HEK293T (cell line): Measurements from ENCODE around the gene ATP1B3.
"Not testable (repeated sequence)": the region's sequence is repeated elsewhere in the genome, so short reads cannot be mapped to it uniquely, and the experiment has no call there.

Source experiments
- CTCF ChIA-PET: fragments of 350-600 bp; formaldehyde crosslinking; extraction: SDS; loops from one replicate; lab custom pipeline; 2021; ENCODE audit warnings: antibody characterized with exemption, inconsistent platforms; lab: Yijun Ruan, JAX
- POLR2A ChIA-PET: fragments of 350-600 bp; formaldehyde crosslinking; extraction: SDS; loops from one replicate; lab custom pipeline; 2020; ENCODE audit warnings: antibody characterized with exemption, inconsistent platforms; lab: Yijun Ruan, JAX
- DNase-seq: peaks from one replicate; pipeline ENCODE4 v3.0.0; 2012; ENCODE audit warnings: mixed read lengths; ENCODE audit errors: extremely low spot score
- ARNT ChIP-seq: fragments of 450-650 bp; IDR thresholded peaks from 2 replicates; pipeline ENCODE4 v1.6.1; 2017; ENCODE audit warnings: mild to moderate bottlenecking
- BHLHE40 ChIP-seq: fragments of 450-650 bp; IDR thresholded peaks from 2 replicates; pipeline ENCODE4 v1.6.1; 2016; ENCODE audit warnings: mild to moderate bottlenecking, moderate library complexity, borderline replicate concordance
- CTBP1 ChIP-seq: fragments of 450-650 bp; IDR thresholded peaks from 2 replicates; pipeline ENCODE4 v1.6.1; 2016; ENCODE audit warnings: borderline replicate concordance
- ELF4 ChIP-seq: fragments of 450-650 bp; IDR thresholded peaks from 2 replicates; pipeline ENCODE4 v1.6.1; 2017; ENCODE audit warnings: antibody characterized with exemption
- FOXA1 ChIP-seq: fragments of 450-650 bp; IDR thresholded peaks from 2 replicates; pipeline ENCODE4 v1.6.1; 2016; ENCODE audit warnings: mild to moderate bottlenecking
- FOXK2 ChIP-seq: fragments of 450-650 bp; IDR thresholded peaks from 2 replicates; pipeline ENCODE4 v1.6.1; 2016; ENCODE audit warnings: mild to moderate bottlenecking
- FOXM1 ChIP-seq: fragments of 450-650 bp; IDR thresholded peaks from 2 replicates; pipeline ENCODE4 v1.6.1; 2017; ENCODE audit warnings: mild to moderate bottlenecking, borderline replicate concordance
- HDGF ChIP-seq: fragments of 450-650 bp; IDR thresholded peaks from 2 replicates; pipeline ENCODE4 v1.6.1; 2017; ENCODE audit warnings: antibody characterized with exemption, borderline replicate concordance
- L3MBTL2 ChIP-seq: fragments of 450-650 bp; conservative IDR thresholded peaks from 2 replicates; pipeline ENCODE4 v1.6.1; 2016; ENCODE audit warnings: mild to moderate bottlenecking
- LEF1 ChIP-seq: fragments of 450-650 bp; IDR thresholded peaks from 2 replicates; pipeline ENCODE4 v1.6.1; 2017; ENCODE audit warnings: mild to moderate bottlenecking, borderline replicate concordance
- NFRKB ChIP-seq: fragments of 450-650 bp; IDR thresholded peaks from 2 replicates; pipeline ENCODE4 v1.6.1; 2016; ENCODE audit warnings: mild to moderate bottlenecking, moderate library complexity
- PKNOX1 ChIP-seq: fragments of 450-650 bp; IDR thresholded peaks from 2 replicates; pipeline ENCODE4 v1.6.1; 2016
- SP1 ChIP-seq: fragments of 450-650 bp; IDR thresholded peaks from 2 replicates; pipeline ENCODE4 v1.6.1; 2017
- SUZ12 ChIP-seq: fragments of 450-650 bp; IDR thresholded peaks from 2 replicates; pipeline ENCODE4 v1.6.1; 2016; ENCODE audit warnings: mild to moderate bottlenecking
- TARDBP ChIP-seq: fragments of 450-650 bp; IDR thresholded peaks from 2 replicates; pipeline ENCODE4 v1.6.1; 2016
- ZNF384 ChIP-seq: fragments of 450-650 bp; IDR thresholded peaks from 2 replicates; pipeline ENCODE4 v1.6.1; 2016

ATP1B3 gene

GRCh38 chr3:141840737-141841544, 35.5 kb upstream of the ATP1B3 start:
- ChIA-PET CTCF (no interaction called here), POLR2A (no interaction called here)
- DNase-seq: no peak
- TF ChIP-seq PKNOX1 (no peak), SP1 (no peak), TARDBP (no peak), L3MBTL2 (no peak), ARNT (no peak), CTBP1 (no peak), SUZ12 (no peak), FOXA1 (no peak), BHLHE40 (no peak), FOXK2 (no peak), ELF4 (no peak), NFRKB (no peak), HDGF (no peak), LEF1 (no peak), FOXM1 (no peak), ZNF384 (no peak)

GRCh38 chr3:141844108-141844507, 32.3 kb upstream of the ATP1B3 start:
- no peak for TF ChIP-seq L3MBTL2
- no peak for TF ChIP-seq ARNT
- TF ChIP-seq FOXM1: no peak
- no peak for TF ChIP-seq CTBP1
- TF ChIP-seq TARDBP: no peak
- TF ChIP-seq HDGF: no peak
- no peak for TF ChIP-seq BHLHE40
- TF ChIP-seq ELF4: no peak
- TF ChIP-seq FOXK2: no peak
- TF ChIP-seq SUZ12: no peak
- TF ChIP-seq ZNF384: no peak
- TF ChIP-seq FOXA1: no peak
- ChIA-PET CTCF (interaction anchor here (0.6 kb wide), 1 partner anchor 1514 kb away, joined by 3 read pairs; no protein-coding TSS in a partner anchor), POLR2A (no interaction called here)
- no peak for DNase-seq

GRCh38 chr3:141844812-141845211, 31.6 kb upstream of the ATP1B3 start:
- DNase-seq: no peak
- ChIA-PET CTCF (no interaction called here), POLR2A (no interaction called here)
- TF ChIP-seq SP1 (no peak), CTBP1 (no peak), L3MBTL2 (no peak), ARNT (no peak), BHLHE40 (no peak), ZNF384 (no peak), LEF1 (no peak), TARDBP (no peak), ELF4 (no peak), SUZ12 (no peak)

- DNase-seq: no peak
- TF ChIP-seq FOXK2: no peak
- TF ChIP-seq PKNOX1: no peak
- TF ChIP-seq HDGF: no peak
- TF ChIP-seq SP1: no peak
- TF ChIP-seq CTBP1: no peak
- no peak for TF ChIP-seq L3MBTL2
- no peak for TF ChIP-seq ZNF384
- no peak for TF ChIP-seq BHLHE40
- no peak for TF ChIP-seq FOXM1
- TF ChIP-seq ARNT: no peak
- no peak for TF ChIP-seq NFRKB
- ChIA-PET CTCF (no interaction called here), POLR2A (no interaction called here)
Measured at GRCh38 chr3:141845407-141846049, 30.9 kb upstream of the ATP1B3 start.

- TF ChIP-seq SUZ12 (no peak), LEF1 (no peak), BHLHE40 (no peak), TARDBP (no peak), ARNT (no peak), NFRKB (no peak), ELF4 (no peak), PKNOX1 (no peak), SP1 (no peak), HDGF (no peak), FOXK2 (no peak), FOXM1 (no peak), FOXA1 (no peak), ZNF384 (no peak), CTBP1 (no peak), L3MBTL2 (no peak)
- DNase-seq: no peak
- ChIA-PET CTCF (no interaction called here), POLR2A (no interaction called here)
Measured at GRCh38 chr3:141846050-141846433, 30.4 kb upstream of the ATP1B3 start.

GRCh38 chr3:141848159-141848748, 28.2 kb upstream of the ATP1B3 start:
- CTCF ChIA-PET, DNase-seq, POLR2A ChIA-PET: not testable (repeated sequence)
